Muscle of arm (tissue), 12 donors: ENCODE measurements around the gene TNFSF13. TPM values are rescaled to one million over a fixed set of nuclear protein-coding genes. Genes with fewer than 3 reads are reported as not detected.
"Not testable (repeated sequence)": the region's sequence is repeated elsewhere in the genome, so short reads cannot be mapped to it uniquely, and the experiment has no call there.

Experiments used
- DNase-seq: peaks from one replicate; pipeline ENCODE4 v3.0.0-alpha.2; 2013
- polyA plus RNA-seq, 12 donors: library from polyadenylated mRNA; unstranded; fragments of 120-200 nt; gene quantifications; one replicate each; pipeline ENCODE4 v1.2.1, GENCODE V29; 2013; ENCODE audit not compliant: insufficient read length in 12 of 12

Gene TNFSF13
- polyA plus RNA-seq, 12 donors: 2.8 to 21.1 (median 4.4) TPM; not detected in 1

DNA sequence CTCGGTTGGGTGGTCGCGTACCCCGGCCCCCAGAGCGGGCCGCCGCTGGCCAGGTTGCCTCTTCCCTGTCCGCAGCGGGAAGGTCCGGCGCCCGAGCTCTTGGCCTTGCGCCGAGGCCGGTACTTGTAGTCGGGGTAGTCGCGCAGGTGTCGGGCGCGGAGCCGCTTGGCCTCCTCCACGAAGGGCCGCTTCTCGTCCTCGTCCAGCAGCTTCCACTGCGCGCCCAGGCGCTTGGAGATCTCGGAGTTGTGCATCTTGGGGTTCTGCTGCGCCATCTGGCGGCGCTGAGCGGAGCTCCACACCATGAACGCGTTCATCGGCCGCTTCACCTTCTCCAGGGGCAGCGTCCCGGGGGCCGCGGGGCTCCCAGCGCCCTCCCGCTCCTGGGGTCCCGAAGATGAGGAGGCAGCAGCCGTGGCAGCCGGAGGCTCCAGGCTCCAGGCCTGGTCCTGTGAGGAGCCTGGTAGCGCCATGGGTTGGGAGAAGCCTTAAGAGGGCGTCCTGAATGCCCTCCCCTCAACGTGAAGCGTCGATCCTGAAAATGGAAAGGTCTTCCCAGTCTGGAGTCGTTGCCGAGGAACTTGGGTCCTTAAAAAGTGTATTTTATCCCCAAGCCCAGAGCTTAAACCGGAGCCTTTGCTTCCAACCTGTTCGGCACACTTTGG lies 30.8 kb downstream of the TNFSF13 start:
- peak; percentile 91 for DNase-seq

DNA sequence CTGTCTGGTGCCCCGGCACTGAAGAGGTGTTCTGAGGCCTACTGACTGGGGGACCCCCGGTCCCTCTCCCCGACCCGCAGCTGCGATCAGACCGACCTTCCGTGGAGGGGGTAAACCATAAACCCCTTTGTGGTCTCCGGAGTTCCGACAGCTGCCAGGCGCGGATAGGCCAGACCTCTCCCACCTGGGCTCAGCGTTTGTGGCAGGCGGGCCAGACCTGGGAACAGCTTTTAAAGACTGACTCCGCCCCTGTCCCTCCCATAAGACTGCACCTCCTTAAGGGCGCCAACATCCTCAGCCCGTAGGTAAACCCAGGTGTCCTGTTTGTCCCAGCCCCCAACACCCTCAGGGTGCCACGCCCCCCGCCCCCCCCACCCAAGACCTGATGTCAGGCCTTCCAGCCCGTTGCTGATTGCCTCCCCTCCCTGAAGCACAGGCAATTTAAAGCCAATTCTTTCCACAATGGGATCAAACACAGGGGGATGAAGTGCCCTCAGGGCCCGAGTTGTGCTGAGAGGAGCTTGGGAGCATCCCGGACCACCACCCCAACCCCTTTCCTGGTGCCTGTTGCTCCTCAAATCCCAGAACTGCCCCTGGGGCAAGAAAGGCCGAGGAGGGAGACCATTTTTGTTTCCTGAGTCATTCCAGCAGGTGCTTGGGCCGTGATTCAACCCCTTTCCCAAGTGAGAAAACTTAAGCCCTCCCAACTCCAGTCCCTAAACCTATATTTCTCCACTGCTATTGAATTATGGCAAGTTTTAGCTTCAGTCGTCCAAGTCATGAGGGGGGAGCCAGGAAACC lies 31.5 kb downstream of the TNFSF13 start, which contains the start of gene SOX15:
Gene SOX15, minus strand, starts transcription at position 204 of the 801 bp plus-strand sequence. CDS start 418 bp downstream, outside the sequence.
- no peak for DNase-seq

DNA sequence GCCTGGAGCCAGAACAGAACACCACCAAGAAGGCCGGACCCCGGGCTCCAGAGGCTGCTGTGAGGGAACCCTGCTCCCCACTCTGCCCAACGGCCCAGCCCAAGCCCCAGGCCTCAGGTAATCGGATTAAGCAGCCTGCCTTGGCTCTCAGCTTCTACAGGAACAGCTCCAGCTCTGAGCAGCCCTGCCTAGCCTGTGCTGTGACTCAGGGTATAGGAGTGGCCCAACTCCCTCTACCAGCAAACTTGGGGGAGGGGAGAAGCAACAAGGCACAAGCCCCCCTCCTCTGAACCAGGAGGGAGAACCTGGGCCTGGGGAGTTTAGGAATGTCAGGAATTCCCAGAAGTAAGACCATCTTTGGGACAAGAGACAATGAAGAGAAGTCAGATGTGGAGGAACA lies 32.2 kb downstream of the TNFSF13 start:
- DNase-seq: no peak

DNA sequence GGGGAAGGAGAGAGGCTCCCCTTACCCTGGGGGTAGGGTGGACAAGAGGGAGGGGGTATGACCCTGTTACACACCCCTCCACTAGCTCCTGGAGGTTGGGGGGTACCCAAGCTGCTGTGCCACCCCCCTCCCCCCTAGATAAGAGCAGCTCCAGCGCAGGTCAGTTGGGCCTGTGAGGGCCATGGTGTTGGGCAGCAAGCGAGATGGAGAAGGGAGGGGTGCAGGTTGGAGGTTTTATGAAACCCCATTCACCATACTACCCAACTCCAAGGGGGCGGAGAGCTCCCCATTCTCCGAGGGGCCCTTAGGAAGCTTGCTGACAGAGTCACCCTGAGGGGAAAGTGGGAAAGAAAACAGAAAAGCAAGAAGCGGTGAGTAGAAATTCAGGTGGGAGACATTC lies 33.0 kb downstream of the TNFSF13 start:
- no peak for DNase-seq

DNA sequence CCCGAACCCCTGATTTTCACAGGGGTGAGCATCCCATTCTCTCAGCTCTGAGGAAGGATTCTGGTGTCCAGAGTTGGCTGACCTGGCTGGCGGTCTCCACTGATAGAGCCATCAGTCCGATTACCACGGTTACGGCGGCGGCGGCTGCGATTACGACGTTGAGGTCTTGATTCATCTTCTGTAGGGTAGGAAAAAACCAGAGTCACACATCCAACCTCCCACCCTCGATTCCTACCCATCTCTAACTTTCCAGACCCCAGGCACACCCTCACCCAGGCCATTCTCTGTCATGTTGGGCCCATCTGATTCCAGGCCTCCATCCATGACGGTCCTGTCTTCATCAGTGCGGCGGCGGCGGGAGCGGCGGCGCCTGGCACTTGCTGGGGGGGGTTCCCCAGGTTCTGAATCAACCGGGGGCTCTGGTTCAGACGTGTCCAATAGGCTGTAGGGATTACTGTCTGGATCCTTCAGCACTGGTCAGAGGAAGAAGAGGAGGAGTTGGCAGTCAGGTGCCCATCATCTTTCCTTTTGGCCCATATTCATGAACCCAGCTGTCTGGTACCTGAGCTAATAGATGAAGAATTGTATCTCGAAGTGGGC lies 34.0 kb downstream of the TNFSF13 start:
- no peak for DNase-seq

DNA sequence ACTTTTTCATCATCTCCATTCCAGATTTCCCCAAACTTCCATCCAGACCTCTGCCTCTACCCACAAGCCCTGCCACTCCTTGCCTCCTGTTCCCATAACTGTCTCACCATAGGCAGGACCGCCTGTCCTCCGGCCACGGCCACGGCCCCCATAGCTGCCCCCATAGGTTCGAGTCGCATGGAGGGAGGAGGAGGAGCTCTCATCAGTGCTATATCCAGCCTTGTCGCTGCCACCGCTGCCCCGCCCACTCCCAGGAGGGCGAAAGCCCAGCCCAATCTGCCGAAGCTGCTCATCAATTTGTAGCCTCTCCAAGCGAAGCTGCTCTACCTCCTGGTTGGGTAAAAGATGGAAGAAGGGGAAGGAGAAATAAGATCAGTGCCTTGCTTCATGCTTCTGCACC lies 34.7 kb downstream of the TNFSF13 start:
- DNase-seq: no peak

DNA sequence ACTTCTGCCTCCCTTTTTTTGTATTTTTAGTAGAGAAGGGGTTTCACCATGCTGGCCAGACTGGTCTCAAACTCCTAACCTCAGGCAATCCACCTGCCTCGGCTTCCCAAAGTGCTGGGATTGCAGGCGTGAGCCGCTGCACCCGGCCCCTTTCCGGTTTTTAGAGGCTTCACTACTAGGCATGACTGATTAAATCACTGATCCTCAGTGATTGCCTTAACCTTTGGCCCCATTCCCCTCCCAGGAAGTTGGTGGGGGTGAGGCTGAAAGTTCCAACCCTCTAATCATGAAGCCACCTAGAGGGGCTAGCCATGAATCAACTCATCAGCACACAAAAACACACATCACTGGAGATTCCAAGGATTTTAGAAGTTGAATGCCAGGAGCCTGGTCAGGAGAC lies 39.0 kb downstream of the TNFSF13 start:
- not testable (repeated sequence) for DNase-seq

DNA sequence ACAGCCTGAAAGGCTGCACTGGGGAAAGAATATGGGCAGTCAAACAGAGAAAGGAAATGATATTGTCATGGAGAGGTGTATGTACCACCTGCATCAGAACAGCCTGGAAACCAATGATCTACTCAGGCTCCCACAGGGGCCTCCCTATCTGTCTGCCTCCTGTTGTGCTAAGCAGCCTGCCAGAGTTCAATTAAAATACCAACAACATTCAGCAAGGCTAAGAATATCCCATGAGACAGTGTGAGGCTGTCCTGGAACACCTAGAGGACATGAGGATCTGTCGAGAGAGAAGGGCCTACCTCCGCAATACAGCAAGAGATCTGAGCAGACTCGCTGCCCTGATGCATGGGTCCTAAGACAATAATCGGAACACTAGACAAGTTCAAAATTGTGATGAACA lies 47.7 kb downstream of the TNFSF13 start:
- DNase-seq: no peak

DNA sequence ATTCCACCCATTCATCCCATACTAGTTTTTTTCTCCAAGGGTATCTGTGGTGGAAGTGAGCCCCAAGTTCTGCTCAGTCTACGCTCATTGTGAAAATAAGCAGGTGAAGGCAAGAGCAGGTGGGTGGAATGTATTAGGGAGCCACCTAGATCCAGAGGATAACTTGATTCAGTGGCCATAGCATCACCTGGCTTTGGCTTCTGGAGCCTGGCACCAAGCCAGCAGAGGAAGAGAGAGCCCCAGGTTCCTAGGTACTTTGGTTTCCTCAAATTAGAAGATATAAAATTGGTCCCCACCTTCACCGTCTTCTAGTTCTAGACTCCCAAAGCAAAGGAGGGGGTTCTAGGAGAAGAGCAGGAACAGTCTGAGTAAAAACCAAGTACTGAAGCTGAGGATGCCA lies 52.1 kb downstream of the TNFSF13 start:
- no peak for DNase-seq

Other genes with a start within 250 kb of the TNFSF13 start
- gene GPS2, start 243.4 kb upstream of the TNFSF13 start, polyA plus RNA-seq: 100 to 1,000 TPM in 1 of 12 donors, 10 to 100 TPM in 10, not detected in 1; 56.0 to 125 (median 60.5) TPM
- gene NEURL4, start 229.4 kb upstream of the TNFSF13 start, polyA plus RNA-seq: 10 to 100 TPM in 11 of 12 donors, not detected in 1; 12.7 to 24.9 (median 17.4) TPM
- 10 to 100 TPM in 3 of 12 donors, 1 to 10 TPM in 8, not detected in 1; 2.8 to 17.4 (median 8.1) TPM for gene ACAP1, start 222.2 kb upstream of the TNFSF13 start, polyA plus RNA-seq
- gene KCTD11, start 206.6 kb upstream of the TNFSF13 start, polyA plus RNA-seq: 1 to 10 TPM in 11 of 12 donors, not detected in 1; 5.0 to 9.0 (median 6.6) TPM
- gene TMEM95, start 203.6 kb upstream of the TNFSF13 start, polyA plus RNA-seq: not detected
- 1 to 10 TPM in 2 of 12 donors, under 1 TPM in 8, not detected in 2; 0.15 to 3.8 (median 0.47) TPM for gene TNK1, start 177.7 kb upstream of the TNFSF13 start, polyA plus RNA-seq
- gene PLSCR3, start 164.2 kb upstream of the TNFSF13 start, polyA plus RNA-seq: 10 to 100 TPM in 11 of 12 donors, not detected in 1; 19.8 to 52.1 (median 23.2) TPM
- gene TMEM256, start 154.7 kb upstream of the TNFSF13 start, polyA plus RNA-seq: 10 to 100 TPM in 11 of 12 donors, not detected in 1; 45.1 to 67.7 (median 49.8) TPM
- gene NLGN2, start 150.9 kb upstream of the TNFSF13 start, polyA plus RNA-seq: 10 to 100 TPM in 11 of 12 donors, not detected in 1; 17.0 to 37.6 (median 24.5) TPM
- gene SPEM1, start 138.4 kb upstream of the TNFSF13 start, polyA plus RNA-seq: not detected
- gene SPEM2, start 133.1 kb upstream of the TNFSF13 start, polyA plus RNA-seq: not detected
- gene SPEM3, start 129.9 kb upstream of the TNFSF13 start, polyA plus RNA-seq: not detected
- 1 to 10 TPM in 3 of 12 donors, under 1 TPM in 7, not detected in 2; 0.62 to 2.2 (median 0.86) TPM for gene TMEM102, start 123.3 kb upstream of the TNFSF13 start, polyA plus RNA-seq
- 10 to 100 TPM in 1 of 12 donors, 1 to 10 TPM in 9, under 1 TPM in 1, not detected in 1; 0.97 to 15.9 (median 2.4) TPM for gene FGF11, start 119.2 kb upstream of the TNFSF13 start, polyA plus RNA-seq
- gene CHRNB1, start 113.7 kb upstream of the TNFSF13 start, polyA plus RNA-seq: 10 to 100 TPM in 11 of 12 donors, not detected in 1; 35.1 to 91.7 (median 79.7) TPM
- gene ZBTB4, start 79.1 kb upstream of the TNFSF13 start, polyA plus RNA-seq: 10 to 100 TPM in 11 of 12 donors, not detected in 1; 20.6 to 54.7 (median 24.4) TPM
- gene SLC35G6, start 77.3 kb upstream of the TNFSF13 start, polyA plus RNA-seq: under 1 TPM in 9 of 12 donors, not detected in 3; 0.08 to 0.65 (median 0.29) TPM
- gene POLR2A, start 74.4 kb upstream of the TNFSF13 start, polyA plus RNA-seq: 100 to 1,000 TPM in 2 of 12 donors, 10 to 100 TPM in 10; 42.7 to 443 (median 60.3) TPM
- gene TNFSF12, start 9.7 kb upstream of the TNFSF13 start, polyA plus RNA-seq: 10 to 100 TPM in 11 of 12 donors, not detected in 1; 18.6 to 34.0 (median 24.7) TPM
- 10 to 100 TPM in 11 of 12 donors, not detected in 1; 30.8 to 61.1 (median 43.5) TPM for gene SENP3, start 3.2 kb downstream of the TNFSF13 start, polyA plus RNA-seq
- 100 to 1,000 TPM in 1 of 12 donors, 10 to 100 TPM in 10, not detected in 1; 16.8 to 222 (median 25.6) TPM for gene CD68, start 20.9 kb downstream of the TNFSF13 start, polyA plus RNA-seq
- 10 to 100 TPM in 11 of 12 donors, not detected in 1; 26.7 to 60.9 (median 46.7) TPM for gene MPDU1, start 25.1 kb downstream of the TNFSF13 start, polyA plus RNA-seq
- gene SOX15, start 31.3 kb downstream of the TNFSF13 start, polyA plus RNA-seq: 10 to 100 TPM in 1 of 12 donors, 1 to 10 TPM in 9, not detected in 2; 1.3 to 12.9 (median 1.8) TPM
- 10 to 100 TPM in 11 of 12 donors, not detected in 1; 30.5 to 71.8 (median 37.0) TPM for gene FXR2, start 56.1 kb downstream of the TNFSF13 start, polyA plus RNA-seq
- gene SAT2, start 69.1 kb downstream of the TNFSF13 start, polyA plus RNA-seq: 10 to 100 TPM in 11 of 12 donors, not detected in 1; 44.5 to 83.2 (median 68.8) TPM
- gene SHBG, start 71.4 kb downstream of the TNFSF13 start, polyA plus RNA-seq: 1 to 10 TPM in 7 of 12 donors, under 1 TPM in 3, not detected in 2; 0.60 to 2.1 (median 1.2) TPM
- gene ATP1B2, start 92.2 kb downstream of the TNFSF13 start, polyA plus RNA-seq: 10 to 100 TPM in 11 of 12 donors, not detected in 1; 15.8 to 39.9 (median 26.1) TPM
- 100 to 1,000 TPM in 1 of 12 donors, 10 to 100 TPM in 11; 32.5 to 874 (median 37.6) TPM for gene TP53, start 128.7 kb downstream of the TNFSF13 start, polyA plus RNA-seq
- 1 to 10 TPM in 11 of 12 donors, not detected in 1; 5.1 to 9.9 (median 7.5) TPM for gene WRAP53, start 129.7 kb downstream of the TNFSF13 start, polyA plus RNA-seq
- gene EFNB3, start 146.5 kb downstream of the TNFSF13 start, polyA plus RNA-seq: 10 to 100 TPM in 2 of 12 donors, 1 to 10 TPM in 9, not detected in 1; 3.2 to 15.0 (median 6.0) TPM
- 10 to 100 TPM in 2 of 12 donors, 1 to 10 TPM in 9, not detected in 1; 2.3 to 13.6 (median 3.8) TPM for gene DNAH2, start 159.0 kb downstream of the TNFSF13 start, polyA plus RNA-seq